SK-N-SH (cell line): ENCODE results near the gene RBM7. TPM values are rescaled to one million over a fixed set of nuclear protein-coding genes. Genes with fewer than 3 reads are reported as not detected.

Experiments
- CTCF ChIA-PET: fragments of 300-600, 350-600 bp; formaldehyde crosslinking; extraction: SDS; loops from one replicate; lab custom pipeline; 2021; lab: Yijun Ruan, JAX
- POLR2A ChIA-PET: fragments of 350-600 bp; sonication (Branson Sonifier 250); formaldehyde crosslinking; extraction: SDS; loops from one replicate; lab custom pipeline; 2020; ENCODE audit warnings: antibody characterized with exemption, inconsistent platforms; lab: Yijun Ruan, JAX
- DNase-seq: peaks from one replicate; pipeline ENCODE4 v3.0.0; 2012
- H2AFZ ChIP-seq: fragments of 200-600 bp; sonication (generic); 2 replicates; pipeline ENCODE4 v1.8.1; 2016; ENCODE audit warnings: antibody characterized with exemption, mild to moderate bottlenecking, low read depth
- H3F3A ChIP-seq: fragments of 200-600 bp; sonication (generic); replicated peaks from 2 replicates; pipeline ENCODE3; 2016; ENCODE audit warnings: antibody characterized with exemption, mild to moderate bottlenecking; ENCODE audit not compliant: insufficient read depth
- H3K27ac ChIP-seq, 2 experiments: fragments of 200-500 bp in 1 of 2; fragments of 200-600 bp in 1 of 2; sonication (Bioruptor generic) in 1 of 2; sonication (generic), shearing (Covaris generic) in 1 of 2; 2 replicates each; pipeline versions ENCODE4 v1.5.1 to v1.6.1; 2014 to 2016; ENCODE audit warnings: low read depth in 2 of 2, inconsistent platforms in 1 of 2, low read length in 1 of 2, mild to moderate bottlenecking in 1 of 2, mixed read lengths in 1 of 2
- H3K27me3 ChIP-seq: fragments of 200-600 bp; sonication (generic), shearing (Covaris generic); 2 replicates; pipeline ENCODE4 v1.6.1; 2016; ENCODE audit warnings: mixed run types; ENCODE audit not compliant: insufficient read depth
- H3K36me3 ChIP-seq, 2 experiments: fragments of 200-500 bp in 1 of 2; fragments of 200-600 bp in 1 of 2; sonication (Bioruptor generic) in 1 of 2; sonication (generic) in 1 of 2; replicated peaks in 1 of 2; 2 replicates each; pipeline versions ENCODE3 to v1.5.1; 2014 to 2016; ENCODE audit warnings: low read length in 1 of 2, mild to moderate bottlenecking in 1 of 2; ENCODE audit not compliant: insufficient read depth in 2 of 2, control insufficient read depth in 1 of 2
- H3K4me1 ChIP-seq, 2 experiments: fragments of 200-500 bp in 1 of 2; fragments of 200-600 bp in 1 of 2; sonication (Bioruptor generic) in 1 of 2; sonication (generic), shearing (Covaris generic) in 1 of 2; 2 replicates each; pipeline versions ENCODE4 v1.5.1 to v1.6.1; 2014 to 2016; ENCODE audit warnings: low read depth in 1 of 2, low read length in 1 of 2, mixed run types in 1 of 2; ENCODE audit not compliant: insufficient read depth in 2 of 2, control insufficient read depth in 1 of 2
- H3K4me2 ChIP-seq: fragments of 200-600 bp; sonication (generic), shearing (Covaris generic); 2 replicates; pipeline ENCODE4 v1.6.1; 2017; ENCODE audit warnings: mixed run types
- H3K4me3 ChIP-seq, 2 experiments: fragments of 200-500 bp in 1 of 2; fragments of 200-600 bp in 1 of 2; sonication (Bioruptor generic) in 1 of 2; sonication (generic), shearing (Covaris generic) in 1 of 2; 2 replicates each; pipeline versions ENCODE4 v1.5.1 to v1.8.1; 2014 to 2016; ENCODE audit warnings: low read depth in 2 of 2, inconsistent platforms in 1 of 2, low read length in 1 of 2, mild to moderate bottlenecking in 1 of 2, mixed read lengths in 1 of 2, moderate library complexity in 1 of 2
- H3K79me2 ChIP-seq: fragments of 200-600 bp; sonication (generic); 2 replicates; pipeline ENCODE4 v1.8.1; 2017; ENCODE audit warnings: mild to moderate bottlenecking; ENCODE audit not compliant: insufficient read depth
- H3K9ac ChIP-seq: fragments of 200-600 bp; sonication (generic); 2 replicates; pipeline ENCODE4 v1.6.1; 2017; ENCODE audit warnings: mixed run types
- H3K9me2 ChIP-seq: fragments of 200-600 bp; sonication (generic); 2 replicates; pipeline ENCODE4 v1.6.1; 2017; ENCODE audit warnings: mixed run types
- H3K9me3 ChIP-seq: fragments of 200-600 bp; sonication (generic); 2 replicates; pipeline ENCODE4 v1.6.1; 2017; ENCODE audit warnings: mixed run types, mild to moderate bottlenecking, moderate library complexity
- H4K20me1 ChIP-seq: fragments of 200-600 bp; sonication (generic); 2 replicates; pipeline ENCODE4 v1.6.1; 2017; ENCODE audit warnings: mild to moderate bottlenecking, mixed run types; ENCODE audit not compliant: insufficient read depth
- EP300 ChIP-seq, 2 experiments: IDR thresholded peaks; 2 replicates each; pipeline versions ENCODE4 v1.4.0 to v1.6.1; 2012; ENCODE audit warnings: borderline replicate concordance in 1 of 2, low read depth in 1 of 2, low read length in 1 of 2
- FOXM1 ChIP-seq: IDR thresholded peaks from 2 replicates; pipeline ENCODE4 v1.4.0; 2012; ENCODE audit warnings: low read depth, mild to moderate bottlenecking
- GABPA ChIP-seq: IDR thresholded peaks from 2 replicates; pipeline ENCODE4 v1.4.0; 2012; ENCODE audit warnings: low read depth, mild to moderate bottlenecking
- IRF3 ChIP-seq: fragments of 150-350 bp; IDR thresholded peaks from 2 replicates; pipeline ENCODE4 v1.6.1; 2016; ENCODE audit warnings: mild to moderate bottlenecking, low read depth, low read length
- JUND ChIP-seq: IDR thresholded peaks from 2 replicates; pipeline ENCODE4 v1.4.0; 2012
- PBX3 ChIP-seq: IDR thresholded peaks from 2 replicates; pipeline ENCODE4; 2012
- RXRA ChIP-seq: IDR thresholded peaks from 2 replicates; pipeline ENCODE4 v1.4.0; 2012; ENCODE audit warnings: low read depth, mild to moderate bottlenecking, borderline replicate concordance
- SIN3A ChIP-seq: IDR thresholded peaks from 2 replicates; pipeline ENCODE4 v1.6.1; 2012; ENCODE audit warnings: low read depth, mild to moderate bottlenecking, low read length, moderate library complexity, borderline replicate concordance
- SMC3 ChIP-seq: IDR thresholded peaks from 2 replicates; pipeline ENCODE4 v1.6.1; 2012; ENCODE audit warnings: low read depth, low read length, improper control_type of control experiment
- USF1 ChIP-seq: IDR thresholded peaks from 2 replicates; pipeline ENCODE4 v1.4.0; 2012; ENCODE audit warnings: low read depth, borderline replicate concordance
- USF2 ChIP-seq: fragments of 150-350 bp; IDR thresholded peaks from 2 replicates; pipeline ENCODE4 v1.6.1; 2017; ENCODE audit warnings: antibody characterized with exemption, low read length, low read depth, borderline replicate concordance
- YY1 ChIP-seq: IDR thresholded peaks from 2 replicates; pipeline ENCODE4 v1.4.0; 2012; ENCODE audit warnings: low read depth, mild to moderate bottlenecking
- WGBS: methylation state at CpG from one replicate; pipeline ENCODE4 v1.1.6; 2017; ENCODE audit warnings: low lambda C conversion rate; 5-methylcytosine and 5-hydroxymethylcytosine counted together
- polyA plus RNA-seq, 3 experiments: library from polyadenylated mRNA; depleted of rRNA; stranded (reverse); fragments of >200 nt; gene quantifications; 2 replicates each; pipeline ENCODE4 v1.2.3, GENCODE V29; 2012

The RBM7 gene
- polyA plus RNA-seq, 1 of the 3 experiments (the other 2 are of a cell fraction), result 19.5 TPM

- H3K4me1 ChIP-seq, result peaks cover 12% of the 10 kb centered on the region in 2 experiments; a peak in 3 of 4 replicates
- ChIA-PET POLR2A (no interaction called here), CTCF (interaction anchor here (1.2 kb wide), 1 partner anchor 31 kb away, joined by 4 read pairs; no protein-coding TSS in a partner anchor)
- no peak overlapping the region for H3K4me3 ChIP-seq
- no peaks in the 10 kb centered on the region for H3K9me2 ChIP-seq
- no peak overlapping the region for H3K27ac ChIP-seq
- peaks cover 10% of the 10 kb centered on the region for H3F3A ChIP-seq
- peaks cover 77% of the 10 kb centered on the region for H3K79me2 ChIP-seq
- H2AFZ ChIP-seq, result no peak overlapping the region
- TF ChIP-seq RXRA, result no peak
- H3K27me3 ChIP-seq, result no peaks in the 10 kb centered on the region
- no peak for DNase-seq
- H3K9me3 ChIP-seq, result no peaks in the 10 kb centered on the region
- H3K9ac ChIP-seq, result no peak overlapping the region
- H3K36me3 ChIP-seq, result peaks cover 32 to 36% of the 10 kb centered on the region in 2 experiments
- no peak overlapping the region for H3K4me2 ChIP-seq
- peaks cover 7% of the 10 kb centered on the region; the same call in 1 of the 2 replicates for H4K20me1 ChIP-seq
- 86% methylated on average over 1 of the region's 1 CpG for WGBS
Observed at GRCh38 chr11:114442536-114442935, 42.1 kb downstream of the RBM7 start.

GRCh38 chr11:114447444-114447843 lies 47.0 kb downstream of the RBM7 start:
- ChIA-PET POLR2A (no interaction called here), CTCF (interaction anchor here (1.2 kb wide), 1 partner anchor 107 kb away, joined by 4 read pairs; no protein-coding TSS in a partner anchor)
- Histone ChIP-seq H3K9ac (no peak overlapping the region), H3K9me2 (no peaks in the 10 kb centered on the region), H3K79me2 (peaks cover 67% of the 10 kb centered on the region), H3F3A (no peaks in the 10 kb centered on the region), H3K4me1 (0 out of 4 replicates have a peak, but pooled peaks cover 0 to 5% of the 10 kb centered on the region in 2 experiments), H3K36me3 (peaks cover 60 to 73% of the 10 kb centered on the region in 2 experiments), H2AFZ (no peak overlapping the region), H3K4me2 (no peak overlapping the region), H3K9me3 (no peaks in the 10 kb centered on the region), H3K4me3 (no peak overlapping the region), H4K20me1 (peaks cover 7% of the 10 kb centered on the region; the same call in 1 of the 2 replicates), H3K27ac (no peak overlapping the region), H3K27me3 (no peaks in the 10 kb centered on the region)
- no peak for DNase-seq
- no peak for TF ChIP-seq YY1
- TF ChIP-seq EP300 (IDR thresholded peaks at IDR 0.05; ENCODE audit: borderline replicate concordance in 1 of 2, low read depth in 1 of 2, low read length in 1 of 2), result no peak
- no peak for TF ChIP-seq USF2
- no peak for TF ChIP-seq SIN3A
- no peak for TF ChIP-seq JUND
- no peak for TF ChIP-seq PBX3
- no peak for TF ChIP-seq USF1
- TF ChIP-seq IRF3, result no peak
- no peak for TF ChIP-seq SMC3
- TF ChIP-seq FOXM1, result no peak
- TF ChIP-seq GABPA, result no peak
- 93% methylated on average over 2 of the region's 2 CpGs for WGBS
